Measurements from ENCODE around the gene TIGD2.

The TIGD2 gene

DNA sequence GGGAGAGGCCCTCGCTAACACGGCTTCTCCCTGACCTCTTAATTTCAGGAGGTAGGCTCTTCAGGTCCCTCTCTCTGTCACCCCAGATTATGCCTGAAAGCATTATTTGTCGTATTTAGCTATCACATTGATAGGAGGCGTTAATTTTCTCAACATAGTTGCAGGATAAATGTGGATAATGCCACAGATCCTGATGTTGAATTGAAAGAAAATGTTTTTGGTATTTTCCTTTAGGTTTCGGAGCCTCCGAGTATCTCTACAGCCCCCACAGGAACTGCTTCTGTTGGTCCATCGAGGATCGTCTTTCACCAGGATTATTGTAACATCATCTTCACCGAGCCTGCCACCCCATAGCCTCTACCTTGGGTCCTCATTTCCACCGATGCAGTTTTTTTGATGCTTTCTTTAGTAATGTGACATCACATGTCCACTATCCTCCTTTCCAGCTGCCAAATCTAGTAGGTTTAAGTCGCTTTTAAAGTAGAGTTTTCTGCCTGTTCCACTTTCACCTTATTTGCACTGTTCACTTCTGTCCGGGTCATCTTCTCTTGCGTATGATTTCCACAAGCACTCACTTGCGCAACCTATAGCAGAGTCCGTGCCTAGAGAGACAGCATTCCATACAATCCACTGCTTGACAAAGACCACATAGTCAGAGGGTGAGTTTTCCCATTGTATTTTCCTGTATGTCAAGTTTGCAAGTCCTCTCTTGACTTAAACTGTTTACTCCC is 665 bp downstream of the TIGD2 start:
- no peak for TF ChIP-seq FOXP2 (optimal IDR thresholded peaks at IDR 0.05; ENCODE audit: borderline replicate concordance, extremely low read depth, extremely low read length, insufficient read depth)
- TF ChIP-seq, protein P1, sequence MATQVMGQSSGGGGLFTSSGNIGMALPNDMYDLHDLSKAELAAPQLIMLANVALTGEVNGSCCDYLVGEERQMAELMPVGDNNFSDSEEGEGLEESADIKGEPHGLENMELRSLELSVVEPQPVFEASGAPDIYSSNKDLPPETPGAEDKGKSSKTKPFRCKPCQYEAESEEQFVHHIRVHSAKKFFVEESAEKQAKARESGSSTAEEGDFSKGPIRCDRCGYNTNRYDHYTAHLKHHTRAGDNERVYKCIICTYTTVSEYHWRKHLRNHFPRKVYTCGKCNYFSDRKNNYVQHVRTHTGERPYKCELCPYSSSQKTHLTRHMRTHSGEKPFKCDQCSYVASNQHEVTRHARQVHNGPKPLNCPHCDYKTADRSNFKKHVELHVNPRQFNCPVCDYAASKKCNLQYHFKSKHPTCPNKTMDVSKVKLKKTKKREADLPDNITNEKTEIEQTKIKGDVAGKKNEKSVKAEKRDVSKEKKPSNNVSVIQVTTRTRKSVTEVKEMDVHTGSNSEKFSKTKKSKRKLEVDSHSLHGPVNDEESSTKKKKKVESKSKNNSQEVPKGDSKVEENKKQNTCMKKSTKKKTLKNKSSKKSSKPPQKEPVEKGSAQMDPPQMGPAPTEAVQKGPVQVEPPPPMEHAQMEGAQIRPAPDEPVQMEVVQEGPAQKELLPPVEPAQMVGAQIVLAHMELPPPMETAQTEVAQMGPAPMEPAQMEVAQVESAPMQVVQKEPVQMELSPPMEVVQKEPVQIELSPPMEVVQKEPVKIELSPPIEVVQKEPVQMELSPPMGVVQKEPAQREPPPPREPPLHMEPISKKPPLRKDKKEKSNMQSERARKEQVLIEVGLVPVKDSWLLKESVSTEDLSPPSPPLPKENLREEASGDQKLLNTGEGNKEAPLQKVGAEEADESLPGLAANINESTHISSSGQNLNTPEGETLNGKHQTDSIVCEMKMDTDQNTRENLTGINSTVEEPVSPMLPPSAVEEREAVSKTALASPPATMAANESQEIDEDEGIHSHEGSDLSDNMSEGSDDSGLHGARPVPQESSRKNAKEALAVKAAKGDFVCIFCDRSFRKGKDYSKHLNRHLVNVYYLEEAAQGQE (IDR thresholded peaks at IDR 0.05; ENCODE audit: insufficient read depth in 1 of 2, low read depth in 2 of 2, low read length in 2 of 2): no peak
- TF ChIP-seq TAF1 (IDR thresholded peaks at IDR 0.05; ENCODE audit: borderline replicate concordance, insufficient read depth, low read length): no peak
- TF ChIP-seq POLR2AphosphoS5 (IDR thresholded peaks at IDR 0.05; ENCODE audit: low read depth, low read length): no peak
- no peak for TF ChIP-seq SIN3A (IDR thresholded peaks at IDR 0.05; ENCODE audit: borderline replicate concordance, insufficient read depth, low read length)

DNA sequence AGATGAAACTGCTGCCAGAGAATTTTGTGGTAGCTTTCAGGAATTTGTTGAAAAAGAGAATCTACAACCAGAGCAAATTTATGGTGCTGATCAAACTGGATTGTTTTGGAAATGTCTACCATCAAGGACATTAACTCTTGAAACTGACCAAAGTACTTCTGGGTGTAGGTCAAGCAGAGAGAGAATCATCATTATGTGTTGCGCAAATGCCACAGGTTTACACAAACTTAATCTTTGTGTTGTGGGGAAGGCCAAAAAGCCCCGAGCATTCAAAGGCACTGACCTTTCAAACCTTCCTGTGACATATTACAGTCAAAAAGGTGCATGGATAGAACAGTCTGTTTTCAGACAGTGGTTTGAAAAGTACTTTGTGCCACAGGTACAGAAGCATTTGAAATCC is 2.1 kb downstream of the TIGD2 start:
- no peak for TF ChIP-seq FOXP2 (optimal IDR thresholded peaks at IDR 0.05; ENCODE audit: borderline replicate concordance, extremely low read depth, extremely low read length, insufficient read depth)
- no peak for TF ChIP-seq POLR2AphosphoS5 (IDR thresholded peaks at IDR 0.05; ENCODE audit: low read depth, low read length)
- no peak for TF ChIP-seq TAF1 (IDR thresholded peaks at IDR 0.05; ENCODE audit: borderline replicate concordance, insufficient read depth, low read length)
- TF ChIP-seq SIN3A (IDR thresholded peaks at IDR 0.05; ENCODE audit: borderline replicate concordance, insufficient read depth, low read length): no peak
- TF ChIP-seq, protein P1 (IDR thresholded peaks at IDR 0.05; ENCODE audit: insufficient read depth in 1 of 2, low read depth in 2 of 2, low read length in 2 of 2): no peak

DNA sequence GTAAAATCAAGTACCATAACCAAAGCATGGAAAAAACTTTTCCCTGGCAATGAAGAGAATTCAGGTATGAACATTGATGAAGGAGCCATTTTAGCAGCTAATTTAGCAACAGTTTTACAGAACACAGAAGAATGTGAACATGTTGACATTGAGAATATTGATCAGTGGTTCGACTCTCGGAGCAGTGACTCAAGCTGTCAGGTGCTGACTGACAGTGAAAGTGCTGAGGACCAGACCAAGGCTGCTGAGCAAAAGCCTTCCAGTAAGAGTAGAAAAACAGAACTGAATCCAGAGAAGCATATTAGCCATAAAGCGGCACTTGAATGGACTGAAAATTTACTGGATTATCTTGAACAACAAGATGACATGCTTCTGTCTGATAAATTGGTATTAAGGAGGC is 2.8 kb downstream of the TIGD2 start:
- TF ChIP-seq, protein P1 (IDR thresholded peaks at IDR 0.05; ENCODE audit: insufficient read depth in 1 of 2, low read depth in 2 of 2, low read length in 2 of 2): no peak
- no peak for TF ChIP-seq TAF1 (IDR thresholded peaks at IDR 0.05; ENCODE audit: borderline replicate concordance, insufficient read depth, low read length)
- TF ChIP-seq POLR2AphosphoS5 (IDR thresholded peaks at IDR 0.05; ENCODE audit: low read depth, low read length): no peak
- TF ChIP-seq SIN3A (IDR thresholded peaks at IDR 0.05; ENCODE audit: borderline replicate concordance, insufficient read depth, low read length): no peak
- TF ChIP-seq FOXP2 (optimal IDR thresholded peaks at IDR 0.05; ENCODE audit: borderline replicate concordance, extremely low read depth, extremely low read length, insufficient read depth): no peak

DNA sequence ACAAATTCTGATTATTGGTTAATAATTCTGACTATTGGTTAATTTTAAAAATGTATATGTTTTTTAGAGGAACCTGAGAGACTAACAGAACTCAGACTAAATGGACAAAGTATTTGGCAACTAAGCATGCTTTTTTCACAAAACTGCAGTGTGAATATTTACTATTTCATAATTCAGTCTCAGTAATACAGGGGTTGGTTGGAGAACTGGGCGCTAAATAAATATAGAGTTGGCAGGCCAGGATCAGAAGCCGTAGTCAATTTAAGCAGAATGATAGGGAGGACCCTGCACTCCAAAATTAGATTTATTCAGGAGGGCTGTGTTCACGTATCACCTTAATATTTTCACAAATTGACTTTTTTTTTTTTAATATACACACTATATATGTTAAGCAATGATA is 5.8 kb downstream of the TIGD2 start:
- TF ChIP-seq, protein P1 (IDR thresholded peaks at IDR 0.05; ENCODE audit: insufficient read depth in 1 of 2, low read depth in 2 of 2, low read length in 2 of 2): no peak
- TF ChIP-seq POLR2AphosphoS5 (IDR thresholded peaks at IDR 0.05; ENCODE audit: low read depth, low read length) (no peak), FOXP2 (optimal IDR thresholded peaks at IDR 0.05; ENCODE audit: borderline replicate concordance, extremely low read depth, extremely low read length, insufficient read depth) (no peak), SIN3A (IDR thresholded peaks at IDR 0.05; ENCODE audit: borderline replicate concordance, insufficient read depth, low read length) (no peak), TAF1 (IDR thresholded peaks at IDR 0.05; ENCODE audit: borderline replicate concordance, insufficient read depth, low read length) (no peak)

Data from PFSK-1 (cell line).